WTC11 (cell line): ENCODE results near the gene SMIM10L2A. TPM values are rescaled to one million over a fixed set of nuclear protein-coding genes. Genes with fewer than 3 reads are reported as not detected.

Experiments used
- ATAC-seq: fragments of 200-7000 bp; cut with Tn5 transposase; 2 replicates; pipeline ENCODE4 v1.10.0; 2021; ENCODE audit warnings: mild to moderate bottlenecking, moderate library complexity
- CTCF ChIA-PET: fragments of 300-600 bp; sonication (Branson Sonifier 250); formaldehyde crosslinking; loops from one replicate; lab custom pipeline; 2021; ENCODE audit warnings: antibody characterized with exemption; lab: Charles Lee
- POLR2A ChIA-PET: fragments of 350-600 bp; sonication (Branson Sonifier 250); formaldehyde crosslinking; loops from one replicate; lab custom pipeline; 2021; ENCODE audit warnings: antibody characterized with exemption; lab: Charles Lee
- DNase-seq: peaks from one replicate; pipeline ENCODE4 v3.0.0; 2021; ENCODE audit warnings: low spot score
- H3K27ac Mint-ChIP-seq: 2 replicates; pipeline ENCODE4 v1.8.0; 2021; ENCODE audit warnings: mixed read lengths
- H3K27me3 Mint-ChIP-seq: 2 replicates; pipeline ENCODE4 v1.8.0; 2021; ENCODE audit warnings: low read depth, mild to moderate bottlenecking, moderate library complexity, mixed read lengths
- H3K36me3 Mint-ChIP-seq: 2 replicates; pipeline ENCODE4 v1.8.0; 2021; ENCODE audit warnings: mixed read lengths
- H3K4me1 Mint-ChIP-seq: 2 replicates; pipeline ENCODE4 v1.8.0; 2022; ENCODE audit warnings: mixed read lengths
- H3K4me3 Mint-ChIP-seq: 2 replicates; pipeline ENCODE4 v1.8.0; 2021; ENCODE audit warnings: mild to moderate bottlenecking, moderate library complexity, mixed read lengths
- H3K9me3 Mint-ChIP-seq: 2 replicates; pipeline ENCODE4 v1.8.0; 2021; ENCODE audit warnings: mixed read lengths
- MYBL2 ChIP-seq: sonication (generic); formaldehyde crosslinking; IDR thresholded peaks from 2 replicates; pipeline ENCODE4 v1.8.1; 2023; ENCODE audit warnings: mild to moderate bottlenecking, moderate library complexity, missing genetic modification reagents
- NFE2L1 ChIP-seq: sonication (generic); formaldehyde crosslinking; IDR thresholded peaks from 2 replicates; pipeline ENCODE4 v1.8.1; 2023; ENCODE audit warnings: missing genetic modification reagents
- SP1 ChIP-seq: sonication (generic); formaldehyde crosslinking; conservative IDR thresholded peaks from 2 replicates; pipeline ENCODE4 v1.8.1; 2022; ENCODE audit warnings: missing genetic modification reagents
- ZNF219 ChIP-seq: sonication (generic); formaldehyde crosslinking; IDR thresholded peaks from 2 replicates; pipeline ENCODE4 v1.8.0; 2023; ENCODE audit warnings: missing genetic modification reagents, mild to moderate bottlenecking, borderline replicate concordance
- ZNF263 ChIP-seq: sonication (generic); formaldehyde crosslinking; IDR thresholded peaks from 2 replicates; pipeline ENCODE4 v1.8.1; 2022; ENCODE audit warnings: low read depth, mild to moderate bottlenecking, moderate library complexity, missing genetic modification reagents
- ZNF396 ChIP-seq: fragments of 250-450 bp; sonication (Bioruptor Pico); IDR thresholded peaks from 2 replicates; pipeline ENCODE4 v1.8.0; 2021; ENCODE audit warnings: mild to moderate bottlenecking, moderate library complexity, borderline replicate concordance
- ZNF671 ChIP-seq: fragments of 250-450 bp; sonication (Bioruptor Pico); IDR thresholded peaks from 2 replicates; pipeline ENCODE4 v1.8.0; 2021; ENCODE audit warnings: mild to moderate bottlenecking
- total RNA-seq: library from RNA; stranded (reverse); gene quantifications from 3 replicates; pipeline ENCODE4 v1.2.3, GENCODE V29; 2021
- TF ChIP-seq, protein P1 (sequence below): sonication (generic); formaldehyde crosslinking; IDR thresholded peaks from 2 replicates; pipeline ENCODE4 v1.8.0; 2023; ENCODE audit warnings: mild to moderate bottlenecking, missing genetic modification reagents

The SMIM10L2A gene
- total RNA-seq, 1 experiment from 2014 or later: 4.7 TPM

DNA sequence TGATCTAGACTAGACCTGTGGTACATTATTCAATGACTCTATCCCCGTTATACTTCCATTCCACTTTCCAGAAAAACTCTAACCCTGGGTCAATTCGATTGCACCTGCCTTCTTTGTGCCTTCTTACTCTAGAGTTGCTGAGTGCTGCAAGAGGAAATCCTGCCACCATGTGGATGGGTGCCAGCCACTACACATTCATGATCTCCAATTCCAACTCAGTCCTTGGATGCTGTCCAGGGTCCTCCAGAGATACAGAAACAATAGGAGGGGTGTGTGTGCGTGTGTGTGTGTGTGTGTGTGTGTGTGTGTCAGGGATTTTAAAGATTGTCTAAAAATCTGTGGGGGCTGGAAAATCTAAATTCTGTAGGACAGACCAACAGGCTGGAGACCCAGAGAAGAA, 55.8 kb downstream of the SMIM10L2A start:
- ChIA-PET POLR2A (no interaction called here), CTCF (no interaction called here)
- DNase-seq: peak; percentile 44
- no peaks in the 10 kb centered on the region for H3K4me1 Mint-ChIP-seq
- H3K36me3 Mint-ChIP-seq: no peaks in the 10 kb centered on the region
- TF ChIP-seq MYBL2 (CRISPR knock-in tag): no peak
- no peak for TF ChIP-seq SP1 (CRISPR knock-in tag)
- TF ChIP-seq ZNF219 (CRISPR knock-in tag): no peak
- TF ChIP-seq ZNF671: no peak
- TF ChIP-seq, protein P1, sequence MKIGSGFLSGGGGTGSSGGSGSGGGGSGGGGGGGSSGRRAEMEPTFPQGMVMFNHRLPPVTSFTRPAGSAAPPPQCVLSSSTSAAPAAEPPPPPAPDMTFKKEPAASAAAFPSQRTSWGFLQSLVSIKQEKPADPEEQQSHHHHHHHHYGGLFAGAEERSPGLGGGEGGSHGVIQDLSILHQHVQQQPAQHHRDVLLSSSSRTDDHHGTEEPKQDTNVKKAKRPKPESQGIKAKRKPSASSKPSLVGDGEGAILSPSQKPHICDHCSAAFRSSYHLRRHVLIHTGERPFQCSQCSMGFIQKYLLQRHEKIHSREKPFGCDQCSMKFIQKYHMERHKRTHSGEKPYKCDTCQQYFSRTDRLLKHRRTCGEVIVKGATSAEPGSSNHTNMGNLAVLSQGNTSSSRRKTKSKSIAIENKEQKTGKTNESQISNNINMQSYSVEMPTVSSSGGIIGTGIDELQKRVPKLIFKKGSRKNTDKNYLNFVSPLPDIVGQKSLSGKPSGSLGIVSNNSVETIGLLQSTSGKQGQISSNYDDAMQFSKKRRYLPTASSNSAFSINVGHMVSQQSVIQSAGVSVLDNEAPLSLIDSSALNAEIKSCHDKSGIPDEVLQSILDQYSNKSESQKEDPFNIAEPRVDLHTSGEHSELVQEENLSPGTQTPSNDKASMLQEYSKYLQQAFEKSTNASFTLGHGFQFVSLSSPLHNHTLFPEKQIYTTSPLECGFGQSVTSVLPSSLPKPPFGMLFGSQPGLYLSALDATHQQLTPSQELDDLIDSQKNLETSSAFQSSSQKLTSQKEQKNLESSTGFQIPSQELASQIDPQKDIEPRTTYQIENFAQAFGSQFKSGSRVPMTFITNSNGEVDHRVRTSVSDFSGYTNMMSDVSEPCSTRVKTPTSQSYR (CRISPR knock-in tag): no peak
- TF ChIP-seq ZNF263 (CRISPR knock-in tag): no peak
- no peak for TF ChIP-seq ZNF396 (CRISPR knock-in tag)
- TF ChIP-seq NFE2L1: no peak
- ATAC-seq: peak; percentile 97
- H3K4me3 Mint-ChIP-seq: no peak overlapping the region
- no peak overlapping the region for H3K27ac Mint-ChIP-seq
- H3K9me3 Mint-ChIP-seq: no peaks in the 10 kb centered on the region
- no peaks in the 10 kb centered on the region for H3K27me3 Mint-ChIP-seq

Other genes with a start within 250 kb of the SMIM10L2A start
- not detected in 3 replicates for gene ETDA, start 169.9 kb upstream of the SMIM10L2A start, total RNA-seq
- not detected in 3 replicates for gene ETDC, start 112.5 kb upstream of the SMIM10L2A start, total RNA-seq
- gene ZNF75D, start 77.8 kb upstream of the SMIM10L2A start, total RNA-seq: 4.5 to 4.9 TPM (median 4.7 TPM) in 3 replicates
- 5.2 to 6.2 TPM (median 5.7 TPM) in 3 replicates for gene ZNF449, start 77.1 kb upstream of the SMIM10L2A start, total RNA-seq
- gene INTS6L, start 98.7 kb downstream of the SMIM10L2A start, total RNA-seq: 5.4 to 8.2 TPM (median 6.5 TPM) in 3 replicates